Measurements from ENCODE around the gene DMWD.

The DMWD gene

GRCh38 chr19:45805719-45806118, 13.1 kb upstream of the DMWD start:
- H3K9ac ChIP-seq (ENCODE audit: low read length), result no peak overlapping the region
- no peaks in the 10 kb centered on the region for H3F3A ChIP-seq (ENCODE audit: insufficient read depth)
- no peaks in the 10 kb centered on the region for H3K79me2 ChIP-seq (ENCODE audit: insufficient read depth, low read length)
- H3K9me3 ChIP-seq (ENCODE audit: insufficient read depth, low read length), result no peaks in the 10 kb centered on the region
- no peak overlapping the region for H2AFZ ChIP-seq (ENCODE audit: low read depth, low read length, severe bottlenecking)
- no peaks in the 10 kb centered on the region for H3K27me3 ChIP-seq (ENCODE audit: low read length)
- no peaks in the 10 kb centered on the region for H3K9me2 ChIP-seq (replicated peaks; ENCODE audit: insufficient read depth, low read length)
- TF ChIP-seq EZH2phosphoT487 (conservative IDR thresholded peaks at IDR 0.05; ENCODE audit: low read length) (no peak), CTCF (IDR thresholded peaks at IDR 0.05; ENCODE audit: insufficient read depth, low read length, poor library complexity, severe bottlenecking) (no peak)
- H3K4me2 ChIP-seq (ENCODE audit: low read depth, low read length, poor library complexity, severe bottlenecking), result no peak overlapping the region
- no peak overlapping the region for H3K27ac ChIP-seq (ENCODE audit: low read depth, low read length)
- no peaks in the 10 kb centered on the region for H3K36me3 ChIP-seq (ENCODE audit: low read length)
- no peaks in the 10 kb centered on the region for H4K20me1 ChIP-seq (ENCODE audit: low read depth, low read length)
- H3K4me3 ChIP-seq (ENCODE audit: insufficient read depth, low read length, poor library complexity, severe bottlenecking), result no peak overlapping the region

GRCh38 chr19:45804959-45805230, 12.2 kb upstream of the DMWD start:
- Histone ChIP-seq H3K4me2 (ENCODE audit: low read depth, low read length, poor library complexity, severe bottlenecking) (no peak overlapping the region), H3K9ac (ENCODE audit: low read length) (no peak overlapping the region), H3K27ac (ENCODE audit: low read depth, low read length) (no peak overlapping the region), H3K36me3 (ENCODE audit: low read length) (no peaks in the 10 kb centered on the region), H3K9me2 (replicated peaks; ENCODE audit: insufficient read depth, low read length) (no peaks in the 10 kb centered on the region), H3K4me3 (ENCODE audit: insufficient read depth, low read length, poor library complexity, severe bottlenecking) (no peak overlapping the region), H2AFZ (ENCODE audit: low read depth, low read length, severe bottlenecking) (no peak overlapping the region), H3F3A (ENCODE audit: insufficient read depth) (no peaks in the 10 kb centered on the region), H3K79me2 (ENCODE audit: insufficient read depth, low read length) (no peaks in the 10 kb centered on the region), H3K9me3 (ENCODE audit: insufficient read depth, low read length) (no peaks in the 10 kb centered on the region), H4K20me1 (ENCODE audit: low read depth, low read length) (no peaks in the 10 kb centered on the region), H3K27me3 (ENCODE audit: low read length) (no peaks in the 10 kb centered on the region)
- no peak for TF ChIP-seq CTCF (IDR thresholded peaks at IDR 0.05; ENCODE audit: insufficient read depth, low read length, poor library complexity, severe bottlenecking)
- no peak for TF ChIP-seq EZH2phosphoT487 (conservative IDR thresholded peaks at IDR 0.05; ENCODE audit: low read length)

GRCh38 chr19:45804140-45804958, 11.7 kb upstream of the DMWD start:
- Histone ChIP-seq H3K4me3 (ENCODE audit: insufficient read depth, low read length, poor library complexity, severe bottlenecking) (no peak overlapping the region), H3K79me2 (ENCODE audit: insufficient read depth, low read length) (no peaks in the 10 kb centered on the region), H3K9me3 (ENCODE audit: insufficient read depth, low read length) (no peaks in the 10 kb centered on the region), H3K27ac (ENCODE audit: low read depth, low read length) (no peak overlapping the region), H3K9ac (ENCODE audit: low read length) (no peak overlapping the region), H4K20me1 (ENCODE audit: low read depth, low read length) (no peaks in the 10 kb centered on the region), H3F3A (ENCODE audit: insufficient read depth) (no peaks in the 10 kb centered on the region), H2AFZ (ENCODE audit: low read depth, low read length, severe bottlenecking) (no peak overlapping the region), H3K36me3 (ENCODE audit: low read length) (no peaks in the 10 kb centered on the region), H3K27me3 (ENCODE audit: low read length) (no peaks in the 10 kb centered on the region), H3K9me2 (replicated peaks; ENCODE audit: insufficient read depth, low read length) (no peaks in the 10 kb centered on the region), H3K4me2 (ENCODE audit: low read depth, low read length, poor library complexity, severe bottlenecking) (no peak overlapping the region)
- no peak for TF ChIP-seq EZH2phosphoT487 (conservative IDR thresholded peaks at IDR 0.05; ENCODE audit: low read length)
- no peak for TF ChIP-seq CTCF (IDR thresholded peaks at IDR 0.05; ENCODE audit: insufficient read depth, low read length, poor library complexity, severe bottlenecking)

Data from SU-DHL-6 (cell line).